ENCODE results near the gene SH3PXD2B. TPM values are rescaled to one million over a fixed set of nuclear protein-coding genes. Genes with fewer than 3 reads are reported as not detected.

SH3PXD2B gene
- total and polyA plus RNA-seq, 2 of the 13 experiments (the other 11 are each of a cell fraction or from before 2014, with no cell fraction given) = 3.4 to 4.6 TPM

DNA sequence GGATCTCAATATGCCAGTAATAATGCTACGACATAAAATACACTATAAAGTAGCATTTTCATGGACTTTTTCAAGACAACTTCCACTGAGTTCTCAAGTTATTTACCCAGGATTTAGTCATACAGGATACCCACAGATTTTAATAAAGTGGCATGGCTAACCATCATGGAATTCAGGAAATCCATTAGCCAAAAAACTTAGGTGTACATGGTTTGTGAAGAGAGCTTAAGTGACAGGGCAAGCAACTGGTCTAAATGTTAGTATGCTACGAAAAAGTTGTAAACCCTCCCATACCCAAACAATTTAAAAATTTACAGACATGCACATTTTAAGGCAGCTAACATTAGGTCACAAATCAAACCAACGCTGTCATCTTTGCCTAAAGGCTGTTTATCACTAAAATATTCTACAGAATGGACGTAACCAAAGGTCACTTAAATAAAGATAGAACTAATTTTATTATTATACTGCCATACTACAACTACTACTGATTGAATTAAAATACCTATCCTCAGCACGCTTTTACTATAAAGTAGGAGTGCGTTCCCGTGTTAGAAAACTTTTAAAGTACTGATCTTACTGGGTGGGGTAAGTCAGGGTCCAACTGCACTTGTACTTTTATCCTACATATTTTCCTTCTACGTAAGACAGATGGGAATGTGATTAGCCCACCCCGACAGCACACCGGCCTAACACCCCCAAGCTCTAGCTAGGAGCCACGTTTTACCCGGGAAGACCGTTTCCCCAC lies 171.9 kb downstream of the SH3PXD2B start:
- H2AFZ ChIP-seq (ENCODE audit: low read length) = no peak overlapping the region
- TF ChIP-seq, protein P1, sequence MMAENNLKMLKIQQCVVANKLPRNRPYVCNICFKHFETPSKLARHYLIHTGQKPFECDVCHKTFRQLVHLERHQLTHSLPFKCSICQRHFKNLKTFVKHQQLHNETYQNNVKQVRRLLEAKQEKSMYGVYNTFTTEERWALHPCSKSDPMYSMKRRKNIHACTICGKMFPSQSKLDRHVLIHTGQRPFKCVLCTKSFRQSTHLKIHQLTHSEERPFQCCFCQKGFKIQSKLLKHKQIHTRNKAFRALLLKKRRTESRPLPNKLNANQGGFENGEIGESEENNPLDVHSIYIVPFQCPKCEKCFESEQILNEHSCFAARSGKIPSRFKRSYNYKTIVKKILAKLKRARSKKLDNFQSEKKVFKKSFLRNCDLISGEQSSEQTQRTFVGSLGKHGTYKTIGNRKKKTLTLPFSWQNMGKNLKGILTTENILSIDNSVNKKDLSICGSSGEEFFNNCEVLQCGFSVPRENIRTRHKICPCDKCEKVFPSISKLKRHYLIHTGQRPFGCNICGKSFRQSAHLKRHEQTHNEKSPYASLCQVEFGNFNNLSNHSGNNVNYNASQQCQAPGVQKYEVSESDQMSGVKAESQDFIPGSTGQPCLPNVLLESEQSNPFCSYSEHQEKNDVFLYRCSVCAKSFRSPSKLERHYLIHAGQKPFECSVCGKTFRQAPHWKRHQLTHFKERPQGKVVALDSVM (CRISPR knock-in tag; IDR thresholded peaks at IDR 0.05) = no peak
- TF ChIP-seq ZSCAN29 (CRISPR knock-in tag; conservative IDR thresholded peaks at IDR 0.05) (0 out of 2 replicates have a peak, but pooled peaks have one; percentile 7), POLR2A (IDR thresholded peaks at IDR 0.05; ENCODE audit: insufficient read depth in 1 of 2, low read depth in 2 of 2, low read length in 2 of 2) (0 out of 4 replicates have a peak, but pooled peaks of 1 of the 2 experiments have one; percentile 18), IRX3 (CRISPR knock-in tag; IDR thresholded peaks at IDR 0.05; ENCODE audit: borderline replicate concordance, low read depth) (no peak)
- TF ChIP-seq, protein P2, sequence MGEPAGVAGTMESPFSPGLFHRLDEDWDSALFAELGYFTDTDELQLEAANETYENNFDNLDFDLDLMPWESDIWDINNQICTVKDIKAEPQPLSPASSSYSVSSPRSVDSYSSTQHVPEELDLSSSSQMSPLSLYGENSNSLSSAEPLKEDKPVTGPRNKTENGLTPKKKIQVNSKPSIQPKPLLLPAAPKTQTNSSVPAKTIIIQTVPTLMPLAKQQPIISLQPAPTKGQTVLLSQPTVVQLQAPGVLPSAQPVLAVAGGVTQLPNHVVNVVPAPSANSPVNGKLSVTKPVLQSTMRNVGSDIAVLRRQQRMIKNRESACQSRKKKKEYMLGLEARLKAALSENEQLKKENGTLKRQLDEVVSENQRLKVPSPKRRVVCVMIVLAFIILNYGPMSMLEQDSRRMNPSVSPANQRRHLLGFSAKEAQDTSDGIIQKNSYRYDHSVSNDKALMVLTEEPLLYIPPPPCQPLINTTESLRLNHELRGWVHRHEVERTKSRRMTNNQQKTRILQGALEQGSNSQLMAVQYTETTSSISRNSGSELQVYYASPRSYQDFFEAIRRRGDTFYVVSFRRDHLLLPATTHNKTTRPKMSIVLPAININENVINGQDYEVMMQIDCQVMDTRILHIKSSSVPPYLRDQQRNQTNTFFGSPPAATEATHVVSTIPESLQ (CRISPR knock-in tag; conservative IDR thresholded peaks at IDR 0.05) = no peak
- H3K4me2 ChIP-seq (ENCODE audit: low read depth, low read length) = peak overlapping the region; percentile 83
- in situ Hi-C loops (cut with HindIII; ENCODE audit: extremely low pct_ligation_motif_present, low pct_unique_long_range_greater_than_20kb) (loop anchor here (10.0 kb wide), 1 partner anchor 178 kb away; no protein-coding TSS in a partner anchor), intact Hi-C loops (cut with micrococcal nuclease; ENCODE audit: unreplicated experiment) (loop anchor here (5.0 kb wide), 2 partner anchors 45 to 75 kb away; no protein-coding TSS in a partner anchor)
- H3K27me3 ChIP-seq (ENCODE audit: control insufficient read depth in 1 of 2, insufficient read depth in 2 of 2, low read length in 2 of 2) = no peaks in the 10 kb centered on the region; a peak in 1 of 5 replicates
- H4K20me1 ChIP-seq (ENCODE audit: insufficient read depth, low read length) = 0 out of 2 replicates have a peak, but pooled peaks cover 14% of the 10 kb centered on the region
- H3K79me2 ChIP-seq (ENCODE audit: insufficient read depth, low read length) = peaks cover 56% of the 10 kb centered on the region
- H3K9ac ChIP-seq (ENCODE audit: insufficient read depth, low read depth, low read length) = peak overlapping the region; percentile 82
- no peak for FAIRE-seq
- ChIA-PET CTCF (ENCODE audit: low intra/inter-chr PET ratio, low total read pairs) (no interaction called here), POLR2A (interaction anchor here (0.9 to 2.3 kb wide), 7 partner anchors 10 to 117 kb away, joined by 3 to 10 read pairs (median 5); no protein-coding TSS in a partner anchor)
- ATAC-seq = no peak
- H3K9me3 ChIP-seq (ENCODE audit: low read length) = no peaks in the 10 kb centered on the region
- TSS peak; percentile 63 for BruUV-seq (replicated peaks)
- peaks cover 68% of the 10 kb centered on the region for H3K4me1 ChIP-seq (ENCODE audit: insufficient read depth, low read length)
- H3K4me3 ChIP-seq (replicated peaks in 1 of 3; ENCODE audit: insufficient read depth in 1 of 3, low read depth in 2 of 3, low read length in 3 of 3) = peak overlapping the region; percentile 82 to 89 (median 87)
- under 1% methylated on average over 13 of the region's 13 CpGs for WGBS (ENCODE audit: low lambda C conversion rate)
- 0 out of 5 replicates have a peak, but pooled peaks cover 0 to 3% of the 10 kb centered on the region in 2 experiments for H3K36me3 ChIP-seq (replicated peaks in 1 of 2; ENCODE audit: control insufficient read depth in 1 of 2, insufficient read depth in 2 of 2, low read length in 2 of 2)
- peak overlapping the region; percentile 84 for H3K27ac ChIP-seq (ENCODE audit: extremely low read length, insufficient read depth, low read length)
- no peak for DNase-seq (ENCODE audit: low spot score)
